Stimulated activated CD4-positive, alpha-beta T cell treated with anti-CD3 and anti-CD28 coated beads, Interleukin-1b, Interleukin-23, amount 100 ng/mL, for 1 hour (primary cell): Measurements from ENCODE around the gene ATAD2B.
"Not testable (repeated sequence)": the region's sequence is repeated elsewhere in the genome, so short reads cannot be mapped to it uniquely, and the experiment has no call there.

ENCODE experiments used
- DNase-seq, 2 donors: peaks; one replicate each; pipeline ENCODE4 v3.0.0-alpha.2; 2020; ENCODE audit warnings: low read depth in 2 of 2

ATAD2B gene

GRCh38 chr2:23926750-23927571, at the start of gene ATAD2B:
TSS of gene ATAD2B (minus strand) at chr2:23927123. CDS start at chr2:23926770, 353 bp downstream.
- peak; percentile 82 to 91 for DNase-seq

- no peak for DNase-seq
Measured at GRCh38 chr2:23967846-23968245, 40.9 kb upstream of the ATAD2B start.

- no peak for DNase-seq
Measured at GRCh38 chr2:23954325-23955014, 27.5 kb upstream of the ATAD2B start.

GRCh38 chr2:23953625-23954024, 26.7 kb upstream of the ATAD2B start:
- DNase-seq = no peak

- DNase-seq = not testable (repeated sequence)
Measured at GRCh38 chr2:23952558-23952957, 25.6 kb upstream of the ATAD2B start.

GRCh38 chr2:23947350-23947749, 20.4 kb upstream of the ATAD2B start:
- DNase-seq = no peak

GRCh38 chr2:23944976-23945375, 18.1 kb upstream of the ATAD2B start:
- DNase-seq = no peak

- DNase-seq = no peak
Measured at GRCh38 chr2:23944527-23944926, 17.6 kb upstream of the ATAD2B start.

GRCh38 chr2:23943666-23944065, 16.7 kb upstream of the ATAD2B start:
- DNase-seq = no peak

GRCh38 chr2:23941644-23942043, 14.7 kb upstream of the ATAD2B start:
- no peak for DNase-seq

GRCh38 chr2:23940718-23941620, 14.0 kb upstream of the ATAD2B start:
- peak in 1 of 2 donors; percentile 21 for DNase-seq

GRCh38 chr2:23939987-23940717, 13.2 kb upstream of the ATAD2B start, which contains the start of gene UBXN2A:
TSS of gene UBXN2A (plus strand) at chr2:23940463. CDS start at chr2:23958315, 17,852 bp downstream.
- peak; percentile 42 to 50 for DNase-seq

GRCh38 chr2:23934259-23934658, 7.3 kb upstream of the ATAD2B start:
- DNase-seq = no peak

- DNase-seq = peak in 1 of 2 donors; percentile 4
Measured at GRCh38 chr2:23926290-23926749, 603 bp downstream of the ATAD2B start.

- peak in 1 of 2 donors; percentile 17 for DNase-seq
Measured at GRCh38 chr2:23925702-23926289, 1.1 kb downstream of the ATAD2B start.

GRCh38 chr2:23924589-23925359, 2.1 kb downstream of the ATAD2B start:
- DNase-seq = no peak

GRCh38 chr2:23918837-23919489, 8.0 kb downstream of the ATAD2B start:
- DNase-seq = no peak

GRCh38 chr2:23916727-23917405, 10.1 kb downstream of the ATAD2B start:
- no peak for DNase-seq

GRCh38 chr2:23915327-23915726, 11.6 kb downstream of the ATAD2B start:
- DNase-seq = no peak
